Loucy (cell line): ENCODE results near the gene MPV17L.

Source experiments
- H2AFZ ChIP-seq: fragments of 200-600 bp; sonication (generic); 2 replicates; pipeline ENCODE4 v1.6.0; 2016; ENCODE audit warnings: antibody characterized with exemption, mild to moderate bottlenecking, low read length, moderate library complexity
- H3F3A ChIP-seq: fragments of 200-600 bp; 2 replicates; pipeline ENCODE4 v1.6.0; 2016; ENCODE audit warnings: antibody characterized with exemption, low read depth, mild to moderate bottlenecking
- H3K27me3 ChIP-seq: fragments of 200-600 bp; sonication (generic); 2 replicates; pipeline ENCODE4 v1.6.1; 2014; ENCODE audit warnings: low read length, mild to moderate bottlenecking; ENCODE audit not compliant: insufficient read depth, poor library complexity, severe bottlenecking
- H3K36me3 ChIP-seq: fragments of 200-600 bp; sonication (generic); 2 replicates; pipeline ENCODE4 v1.6.1; 2016; ENCODE audit warnings: low read length; ENCODE audit not compliant: insufficient read depth
- H3K4me1 ChIP-seq: fragments of 200-600 bp; sonication (generic); 2 replicates; pipeline ENCODE4 v1.5.1; 2014; ENCODE audit warnings: low read length, mild to moderate bottlenecking; ENCODE audit not compliant: insufficient read depth, poor library complexity, severe bottlenecking
- H3K4me2 ChIP-seq: fragments of 200-600 bp; sonication (generic); 2 replicates; pipeline ENCODE4 v1.6.0; 2014; ENCODE audit warnings: antibody characterized with exemption, low read length, low read depth, mild to moderate bottlenecking; ENCODE audit not compliant: poor library complexity, severe bottlenecking
- H3K4me3 ChIP-seq: fragments of 200-600 bp; sonication (generic); 2 replicates; pipeline ENCODE4 v1.5.1; 2014; ENCODE audit warnings: low read length, mild to moderate bottlenecking, mixed read lengths; ENCODE audit not compliant: poor library complexity, severe bottlenecking
- H3K79me2 ChIP-seq: fragments of 200-600 bp; sonication (generic); 2 replicates; pipeline ENCODE4 v1.6.1; 2014; ENCODE audit warnings: low read length; ENCODE audit not compliant: insufficient read depth
- H3K9ac ChIP-seq: fragments of 200-600 bp; sonication (generic); 2 replicates; pipeline ENCODE4 v1.6.0; 2014; ENCODE audit warnings: mild to moderate bottlenecking, low read depth, low read length, moderate library complexity; ENCODE audit not compliant: poor library complexity, severe bottlenecking
- H3K9me2 ChIP-seq: fragments of 200-600 bp; sonication (generic); replicated peaks from 2 replicates; pipeline ENCODE4 v1.6.1; 2016; ENCODE audit warnings: low read depth, low read length, mixed read lengths
- H3K9me3 ChIP-seq: fragments of 200-600 bp; sonication (generic); 2 replicates; pipeline ENCODE4 v1.6.1; 2014; ENCODE audit warnings: mild to moderate bottlenecking, antibody characterized with exemption, low read length, low read depth; ENCODE audit not compliant: insufficient read depth
- H4K20me1 ChIP-seq: fragments of 200-600 bp; sonication (generic); 2 replicates; pipeline ENCODE4 v1.6.0; 2014; ENCODE audit warnings: antibody characterized with exemption, low read length, mild to moderate bottlenecking; ENCODE audit not compliant: insufficient read depth, poor library complexity, severe bottlenecking
- EZH2phosphoT487 ChIP-seq: fragments of 200-600 bp; IDR thresholded peaks from 2 replicates; pipeline ENCODE4 v1.6.1; 2018; ENCODE audit warnings: antibody characterized with exemption, mild to moderate bottlenecking, moderate library complexity, borderline replicate concordance
- TF ChIP-seq, protein P1 (sequence below): fragments of 200-600 bp; sonication (generic); conservative IDR thresholded peaks from 2 replicates; pipeline ENCODE4 v1.5.1; 2014; ENCODE audit warnings: mild to moderate bottlenecking, antibody characterized with exemption, low read length

The MPV17L gene

DNA sequence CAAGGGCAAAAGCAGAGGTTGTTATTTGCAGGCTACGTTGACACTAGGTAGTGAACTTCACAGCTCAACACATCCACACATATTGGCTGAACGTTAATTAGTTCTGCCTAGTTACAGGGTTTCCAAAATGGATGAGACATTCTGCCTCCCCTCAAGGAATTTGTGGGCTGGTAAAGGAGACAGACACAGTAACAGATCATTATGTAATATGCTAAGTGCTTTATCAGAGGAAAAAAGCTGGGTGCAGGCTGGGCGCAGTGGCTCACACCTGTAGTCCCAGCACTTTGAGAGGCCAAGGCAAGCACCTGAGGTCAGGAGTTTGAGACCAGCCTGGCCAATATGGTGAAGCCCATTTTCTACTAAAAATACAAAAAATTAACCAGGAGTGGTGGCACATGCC, 65.0 kb downstream of the MPV17L start:
- Histone ChIP-seq H3K9me3 (no peaks in the 10 kb centered on the region), H3K79me2 (no peaks in the 10 kb centered on the region), H3K4me1 (no peaks in the 10 kb centered on the region), H3K9ac (no peak overlapping the region), H3K9me2 (no peaks in the 10 kb centered on the region), H3K36me3 (no peaks in the 10 kb centered on the region), H3F3A (no peaks in the 10 kb centered on the region), H2AFZ (no peak overlapping the region), H3K4me2 (no peak overlapping the region), H4K20me1 (no peaks in the 10 kb centered on the region), H3K27me3 (no peaks in the 10 kb centered on the region), H3K4me3 (no peak overlapping the region)
- TF ChIP-seq EZH2phosphoT487 = no peak
- TF ChIP-seq, protein P1, sequence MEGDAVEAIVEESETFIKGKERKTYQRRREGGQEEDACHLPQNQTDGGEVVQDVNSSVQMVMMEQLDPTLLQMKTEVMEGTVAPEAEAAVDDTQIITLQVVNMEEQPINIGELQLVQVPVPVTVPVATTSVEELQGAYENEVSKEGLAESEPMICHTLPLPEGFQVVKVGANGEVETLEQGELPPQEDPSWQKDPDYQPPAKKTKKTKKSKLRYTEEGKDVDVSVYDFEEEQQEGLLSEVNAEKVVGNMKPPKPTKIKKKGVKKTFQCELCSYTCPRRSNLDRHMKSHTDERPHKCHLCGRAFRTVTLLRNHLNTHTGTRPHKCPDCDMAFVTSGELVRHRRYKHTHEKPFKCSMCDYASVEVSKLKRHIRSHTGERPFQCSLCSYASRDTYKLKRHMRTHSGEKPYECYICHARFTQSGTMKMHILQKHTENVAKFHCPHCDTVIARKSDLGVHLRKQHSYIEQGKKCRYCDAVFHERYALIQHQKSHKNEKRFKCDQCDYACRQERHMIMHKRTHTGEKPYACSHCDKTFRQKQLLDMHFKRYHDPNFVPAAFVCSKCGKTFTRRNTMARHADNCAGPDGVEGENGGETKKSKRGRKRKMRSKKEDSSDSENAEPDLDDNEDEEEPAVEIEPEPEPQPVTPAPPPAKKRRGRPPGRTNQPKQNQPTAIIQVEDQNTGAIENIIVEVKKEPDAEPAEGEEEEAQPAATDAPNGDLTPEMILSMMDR = no peak

DNA sequence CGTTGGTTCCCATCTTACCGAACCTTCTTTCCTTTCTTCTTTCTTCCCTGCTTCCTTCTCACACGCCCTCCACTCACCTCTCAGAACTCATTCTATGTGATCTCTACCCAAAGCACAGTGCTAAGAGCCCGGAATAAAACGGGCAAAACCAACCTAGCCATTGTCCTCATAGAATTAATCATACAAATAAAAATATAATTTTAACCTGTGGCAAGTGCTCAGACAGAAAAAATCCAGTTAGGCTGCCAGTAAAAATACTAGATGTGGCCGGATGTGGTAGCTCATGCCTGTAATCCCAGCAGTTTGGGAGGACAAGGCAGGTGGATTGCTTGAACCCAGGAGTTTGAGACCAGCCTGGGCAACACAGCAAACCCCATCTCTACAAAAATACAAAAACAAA, 65.8 kb downstream of the MPV17L start:
- H3K9ac ChIP-seq = no peak overlapping the region
- no peaks in the 10 kb centered on the region for H3K9me3 ChIP-seq
- no peak overlapping the region for H3K4me3 ChIP-seq
- no peak for TF ChIP-seq EZH2phosphoT487
- no peak overlapping the region for H2AFZ ChIP-seq
- H3K4me1 ChIP-seq = no peaks in the 10 kb centered on the region
- no peaks in the 10 kb centered on the region for H3K27me3 ChIP-seq
- H3K4me2 ChIP-seq = no peak overlapping the region
- no peaks in the 10 kb centered on the region for H3K36me3 ChIP-seq
- H3K9me2 ChIP-seq = no peaks in the 10 kb centered on the region
- no peaks in the 10 kb centered on the region for H4K20me1 ChIP-seq
- no peaks in the 10 kb centered on the region for H3K79me2 ChIP-seq
- H3F3A ChIP-seq = no peaks in the 10 kb centered on the region
